Lower lobe of right lung (tissue), 2 donors: ENCODE measurements around the gene TSPEAR. TPM values are rescaled to one million over a fixed set of nuclear protein-coding genes. Genes with fewer than 3 reads are reported as not detected.

Experiments used
- ATAC-seq, 2 donors: fragments of 200-7000 bp; cut with Tn5 transposase; one replicate each; pipeline ENCODE4 v1.9.1; 2020 to 2022; ENCODE audit warnings: mild to moderate bottlenecking in 2 of 2, moderate library complexity in 2 of 2
- DNase-seq: peaks from one replicate; pipeline ENCODE4 v3.0.0-alpha.2; 2020
- H3K27ac ChIP-seq: fragments of 200-600 bp; one replicate; pipeline ENCODE4 v1.8.0; 2022
- H3K27me3 ChIP-seq: fragments of 200-600 bp; one replicate; pipeline ENCODE4 v1.8.0; 2022; ENCODE audit warnings: low read depth
- H3K36me3 ChIP-seq: fragments of 200-600 bp; one replicate; pipeline ENCODE4 v1.8.0; 2022; ENCODE audit warnings: mild to moderate bottlenecking
- H3K4me1 ChIP-seq: fragments of 200-600 bp; one replicate; pipeline ENCODE4 v1.8.0; 2022
- H3K4me3 ChIP-seq: fragments of 200-600 bp; one replicate; pipeline ENCODE4 v1.8.0; 2022; ENCODE audit warnings: mild to moderate bottlenecking
- H3K9me3 ChIP-seq: fragments of 200-600 bp; one replicate; pipeline ENCODE4 v1.8.0; 2022
- intact Hi-C: fragments of 100-400 bp; cut with DNase I; formaldehyde crosslinking; loops from one replicate; pipeline ENCODE4 v1.11.0; 2022
- total RNA-seq: library from RNA; stranded (reverse); fragmentation: NEBNext Ultra II Directional; extraction: Animal tissue kit (Norgen Biotek cat#: 25700); gene quantifications from one replicate; pipeline ENCODE4 v1.2.1, GENCODE V29; 2021
- TF ChIP-seq, protein P1 (sequence below): fragments of 200-600 bp; IDR thresholded peaks from one replicate; pipeline ENCODE4 v1.8.0; 2022; ENCODE audit warnings: antibody characterized with exemption, mild to moderate bottlenecking
- donor health status: DM: no; HTN: yes; CAD: no; lungs with severe emphysema.

The TSPEAR gene
- total RNA-seq, 1 donor from 2014 or later: 0.27 TPM

DNA sequence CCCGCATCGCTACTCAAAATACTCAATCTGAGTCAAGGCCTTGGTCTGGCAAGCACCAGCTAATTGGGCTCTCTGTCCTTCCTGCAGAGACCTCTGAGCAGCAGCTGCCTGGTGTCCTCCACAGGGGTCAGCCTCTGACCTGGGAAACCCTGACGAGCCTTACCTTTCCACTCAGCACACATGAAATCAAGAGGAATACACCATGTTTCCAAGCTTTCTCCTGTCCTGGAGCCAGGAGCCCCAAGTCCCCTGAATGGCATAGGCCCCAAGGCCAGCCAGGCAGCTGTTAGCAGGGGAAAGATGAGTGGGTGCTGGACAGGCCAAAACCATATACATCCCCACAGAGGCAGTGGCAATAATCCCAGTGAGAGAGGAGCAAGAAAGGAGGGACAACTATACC lies 27.2 kb upstream of the TSPEAR start:
- DNase-seq: no peak

DNA sequence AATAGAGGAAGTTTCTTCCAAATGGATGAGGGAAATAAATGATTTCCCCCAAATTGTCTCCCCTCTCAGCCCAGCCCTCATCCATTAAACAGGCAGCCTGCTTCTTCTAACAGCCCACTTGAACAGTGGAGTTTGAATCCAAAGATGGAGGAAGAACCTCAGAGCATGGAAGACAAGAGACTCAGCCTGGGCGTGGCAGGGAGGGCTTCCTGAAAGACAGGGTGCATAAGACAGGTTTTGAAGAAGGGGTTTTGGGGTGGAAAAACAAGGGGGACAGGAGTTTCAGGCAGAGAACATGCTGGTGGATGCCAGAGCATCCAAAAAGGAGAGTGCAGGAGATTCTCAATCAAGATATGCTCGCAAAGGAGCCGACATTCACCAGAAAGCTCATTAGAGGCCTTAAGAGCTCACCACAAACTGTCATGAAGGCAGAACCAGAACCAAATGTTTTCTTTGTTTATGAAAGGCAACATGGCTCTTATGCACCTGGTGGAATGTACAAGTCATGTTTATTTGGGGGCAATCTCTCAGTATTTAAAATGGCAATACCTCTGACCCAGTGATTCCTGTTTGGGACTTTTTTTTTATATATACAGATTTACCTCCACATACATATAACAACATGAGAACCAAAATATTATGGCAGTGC lies 26.5 kb upstream of the TSPEAR start:
- intact Hi-C loops: no loop called here
- DNase-seq: no peak
- no peaks in the 10 kb centered on the region for H3K27me3 ChIP-seq
- TF ChIP-seq, protein P1, sequence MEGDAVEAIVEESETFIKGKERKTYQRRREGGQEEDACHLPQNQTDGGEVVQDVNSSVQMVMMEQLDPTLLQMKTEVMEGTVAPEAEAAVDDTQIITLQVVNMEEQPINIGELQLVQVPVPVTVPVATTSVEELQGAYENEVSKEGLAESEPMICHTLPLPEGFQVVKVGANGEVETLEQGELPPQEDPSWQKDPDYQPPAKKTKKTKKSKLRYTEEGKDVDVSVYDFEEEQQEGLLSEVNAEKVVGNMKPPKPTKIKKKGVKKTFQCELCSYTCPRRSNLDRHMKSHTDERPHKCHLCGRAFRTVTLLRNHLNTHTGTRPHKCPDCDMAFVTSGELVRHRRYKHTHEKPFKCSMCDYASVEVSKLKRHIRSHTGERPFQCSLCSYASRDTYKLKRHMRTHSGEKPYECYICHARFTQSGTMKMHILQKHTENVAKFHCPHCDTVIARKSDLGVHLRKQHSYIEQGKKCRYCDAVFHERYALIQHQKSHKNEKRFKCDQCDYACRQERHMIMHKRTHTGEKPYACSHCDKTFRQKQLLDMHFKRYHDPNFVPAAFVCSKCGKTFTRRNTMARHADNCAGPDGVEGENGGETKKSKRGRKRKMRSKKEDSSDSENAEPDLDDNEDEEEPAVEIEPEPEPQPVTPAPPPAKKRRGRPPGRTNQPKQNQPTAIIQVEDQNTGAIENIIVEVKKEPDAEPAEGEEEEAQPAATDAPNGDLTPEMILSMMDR: no peak
- H3K36me3 ChIP-seq: no peaks in the 10 kb centered on the region
- H3K27ac ChIP-seq: no peak overlapping the region
- no peak for ATAC-seq
- H3K4me1 ChIP-seq: no peaks in the 10 kb centered on the region
- H3K4me3 ChIP-seq: no peak overlapping the region
- H3K9me3 ChIP-seq: peaks cover 11% of the 10 kb centered on the region

More for the DNA sequence above, 27.2 kb upstream of the TSPEAR start:
- intact Hi-C loops: no loop called here
- H3K4me1 ChIP-seq: no peaks in the 10 kb centered on the region
- TF ChIP-seq, protein P1: no peak
- no peaks in the 10 kb centered on the region for H3K27me3 ChIP-seq
- no peak overlapping the region for H3K4me3 ChIP-seq
- no peak overlapping the region for H3K27ac ChIP-seq
- no peaks in the 10 kb centered on the region for H3K36me3 ChIP-seq
- peaks cover 11% of the 10 kb centered on the region for H3K9me3 ChIP-seq
- ATAC-seq: no peak

DNA sequence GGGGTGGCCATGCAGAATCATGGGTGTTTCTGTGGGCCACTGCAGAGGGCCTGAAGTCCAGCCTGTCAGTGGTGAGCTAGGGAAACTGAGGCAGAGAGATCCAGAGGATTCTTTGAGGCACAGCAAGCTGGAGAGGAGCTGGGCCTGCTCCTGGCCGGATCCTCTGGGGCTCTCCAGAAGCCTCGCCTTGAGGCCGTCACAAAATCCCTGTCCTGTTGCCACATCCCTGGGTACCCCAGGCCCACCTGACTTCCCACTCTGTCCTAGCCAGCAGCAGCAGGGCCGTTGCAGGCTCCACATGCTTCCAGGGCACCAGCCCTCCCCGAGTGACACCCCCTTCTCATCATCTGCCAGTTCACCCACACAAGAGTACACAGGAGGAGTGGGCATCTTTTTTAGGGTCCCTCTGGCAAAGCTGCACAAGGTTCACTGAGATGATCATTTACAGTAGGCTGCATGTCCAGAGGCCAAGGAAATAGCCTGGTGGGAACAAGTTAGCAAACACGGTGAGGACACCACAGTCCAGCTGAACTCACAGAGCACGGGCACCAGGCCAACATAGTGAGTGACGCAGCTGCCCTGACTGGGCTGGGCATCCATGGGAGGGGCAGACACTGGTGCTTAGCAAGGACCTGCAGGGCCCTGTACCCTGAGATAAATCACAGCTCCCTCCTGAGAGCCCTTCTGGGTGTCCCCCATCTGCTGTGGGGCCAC lies 25.1 kb upstream of the TSPEAR start:
- TF ChIP-seq, protein P1: no peak
- intact Hi-C loops: no loop called here
- Histone ChIP-seq H3K4me1 (no peaks in the 10 kb centered on the region), H3K4me3 (no peak overlapping the region), H3K36me3 (no peaks in the 10 kb centered on the region), H3K27ac (no peak overlapping the region), H3K27me3 (peaks cover 4% of the 10 kb centered on the region), H3K9me3 (peaks cover 11% of the 10 kb centered on the region)
- DNase-seq (no peak), ATAC-seq (peak in 1 of 2 donors; percentile 67)

DNA sequence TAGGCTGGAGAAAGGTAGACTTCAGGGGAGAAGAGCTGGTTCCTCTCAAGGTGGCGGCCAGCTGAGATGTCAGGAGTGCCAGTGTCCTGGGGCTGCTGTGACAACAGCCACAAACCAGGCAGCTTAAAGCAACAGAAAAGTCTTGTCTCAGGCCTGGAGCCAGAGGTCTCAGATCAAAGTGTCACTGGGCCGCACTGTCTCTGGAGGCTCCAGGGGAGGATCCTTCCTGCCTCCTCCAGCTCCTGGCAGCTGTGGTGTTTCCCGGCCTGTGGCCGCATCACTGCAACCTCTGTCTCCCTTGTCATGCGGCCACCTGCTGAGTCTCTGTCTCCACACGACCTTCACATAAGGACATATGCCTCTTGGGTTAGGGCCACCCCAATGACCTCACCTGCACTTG lies 24.4 kb upstream of the TSPEAR start:
- intact Hi-C loops: no loop called here
- Histone ChIP-seq H3K27ac (no peak overlapping the region), H3K9me3 (peaks cover 11% of the 10 kb centered on the region), H3K36me3 (no peaks in the 10 kb centered on the region), H3K27me3 (peaks cover 4% of the 10 kb centered on the region), H3K4me1 (no peaks in the 10 kb centered on the region), H3K4me3 (no peak overlapping the region)
- ATAC-seq (no peak), DNase-seq (no peak)
- TF ChIP-seq, protein P1: no peak

DNA sequence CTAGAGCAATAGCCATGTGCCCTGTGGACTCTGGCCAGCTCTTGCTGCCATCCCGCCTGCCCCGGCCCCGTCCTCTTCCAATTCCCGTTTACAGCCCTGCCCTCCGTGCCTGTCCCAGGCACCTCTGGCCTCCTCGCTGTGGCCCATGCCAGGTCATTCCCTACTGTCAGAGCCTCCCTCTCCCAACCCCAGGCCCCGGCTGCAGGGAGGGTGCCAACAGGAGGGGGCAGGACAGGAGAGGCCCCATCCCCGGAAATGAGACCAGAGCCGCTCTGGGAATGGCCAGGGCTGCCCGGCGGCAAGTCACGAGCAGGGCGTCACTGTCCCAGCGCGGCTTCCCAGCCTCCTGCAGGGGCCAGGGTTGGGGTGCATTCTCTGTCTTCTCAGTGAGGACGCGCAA lies 23.5 kb upstream of the TSPEAR start:
- intact Hi-C loops: no loop called here
- Histone ChIP-seq H3K27ac (no peak overlapping the region), H3K4me3 (no peak overlapping the region), H3K9me3 (peaks cover 11% of the 10 kb centered on the region), H3K4me1 (no peaks in the 10 kb centered on the region), H3K36me3 (no peaks in the 10 kb centered on the region), H3K27me3 (peaks cover 4% of the 10 kb centered on the region)
- ATAC-seq: no peak
- TF ChIP-seq, protein P1: no peak
- no peak for DNase-seq
